Measurements from ENCODE around the gene EVA1B.
A peak's percentile ranks its signal among the peaks of the same experiment; 100 is the strongest.

EVA1B gene

GRCh38 chr1:36365381-36365780, 41.9 kb upstream of the EVA1B start:
- Histone ChIP-seq H3K4me1 (ENCODE audit: insufficient read depth, low read length) (peaks cover 20% of the 10 kb centered on the region), H3K27ac (ENCODE audit: low read length) (peak overlapping the region; percentile 29; the same call in 1 of the 2 replicates), H3K79me2 (ENCODE audit: insufficient read depth, low read length) (peaks cover 17% of the 10 kb centered on the region), H3K36me3 (ENCODE audit: insufficient read depth, low read length) (peaks cover 24% of the 10 kb centered on the region), H4K20me1 (ENCODE audit: insufficient read depth, low read length) (peaks cover 12% of the 10 kb centered on the region), H3K4me2 (ENCODE audit: insufficient read depth, low read length) (peak overlapping the region; percentile 74; the same call in 1 of the 2 replicates), H3K9me3 (ENCODE audit: insufficient read depth, low read length, severe bottlenecking) (no peaks in the 10 kb centered on the region), H3K27me3 (ENCODE audit: insufficient read depth, low read length, poor library complexity) (no peaks in the 10 kb centered on the region), H2AFZ (ENCODE audit: low read depth, low read length) (no peak overlapping the region), H3K9ac (ENCODE audit: low read depth, low read length) (no peak overlapping the region; the same call in 1 of the 2 replicates), H3K4me3 (ENCODE audit: low read depth in 1 of 2, low read length in 2 of 2) (no peak overlapping the region)
- TF ChIP-seq EZH2 (IDR thresholded peaks at IDR 0.05; ENCODE audit: borderline replicate concordance, low read depth, low read length, severe bottlenecking), result no peak
- TF ChIP-seq CTCF (IDR thresholded peaks at IDR 0.05; ENCODE audit: borderline replicate concordance, extremely low read depth, low read length, poor library complexity, severe bottlenecking), result no peak
- ATAC-seq (ENCODE audit: insufficient read depth, low read depth) (no peak), DNase-seq (no peak)

- ATAC-seq (ENCODE audit: insufficient read depth, low read depth) (no peak), DNase-seq (no peak)
- H3K4me2 ChIP-seq (ENCODE audit: insufficient read depth, low read length), result no peak overlapping the region
- TF ChIP-seq EZH2 (IDR thresholded peaks at IDR 0.05; ENCODE audit: borderline replicate concordance, low read depth, low read length, severe bottlenecking) (no peak), CTCF (IDR thresholded peaks at IDR 0.05; ENCODE audit: borderline replicate concordance, extremely low read depth, low read length, poor library complexity, severe bottlenecking) (no peak)
- H3K36me3 ChIP-seq (ENCODE audit: insufficient read depth, low read length), result peaks cover 55% of the 10 kb centered on the region
- no peaks in the 10 kb centered on the region for H3K27me3 ChIP-seq (ENCODE audit: insufficient read depth, low read length, poor library complexity)
- H3K9ac ChIP-seq (ENCODE audit: low read depth, low read length), result no peak overlapping the region
- H4K20me1 ChIP-seq (ENCODE audit: insufficient read depth, low read length), result peaks cover 3% of the 10 kb centered on the region; the same call in 1 of the 2 replicates
- H3K27ac ChIP-seq (ENCODE audit: low read length), result no peak overlapping the region
- no peaks in the 10 kb centered on the region for H3K4me1 ChIP-seq (ENCODE audit: insufficient read depth, low read length)
- H2AFZ ChIP-seq (ENCODE audit: low read depth, low read length), result no peak overlapping the region
- no peak overlapping the region for H3K4me3 ChIP-seq (ENCODE audit: low read depth in 1 of 2, low read length in 2 of 2)
- no peaks in the 10 kb centered on the region for H3K9me3 ChIP-seq (ENCODE audit: insufficient read depth, low read length, severe bottlenecking)
- H3K79me2 ChIP-seq (ENCODE audit: insufficient read depth, low read length), result no peaks in the 10 kb centered on the region
Measured at GRCh38 chr1:36359911-36360550, 36.6 kb upstream of the EVA1B start.

GRCh38 chr1:36359383-36359782, 35.9 kb upstream of the EVA1B start:
- H3K9ac ChIP-seq (ENCODE audit: low read depth, low read length), result no peak overlapping the region
- no peaks in the 10 kb centered on the region for H3K79me2 ChIP-seq (ENCODE audit: insufficient read depth, low read length)
- H3K4me1 ChIP-seq (ENCODE audit: insufficient read depth, low read length), result no peaks in the 10 kb centered on the region
- H3K9me3 ChIP-seq (ENCODE audit: insufficient read depth, low read length, severe bottlenecking), result no peaks in the 10 kb centered on the region
- TF ChIP-seq CTCF (IDR thresholded peaks at IDR 0.05; ENCODE audit: borderline replicate concordance, extremely low read depth, low read length, poor library complexity, severe bottlenecking) (no peak), EZH2 (IDR thresholded peaks at IDR 0.05; ENCODE audit: borderline replicate concordance, low read depth, low read length, severe bottlenecking) (no peak)
- no peak overlapping the region for H3K4me3 ChIP-seq (ENCODE audit: low read depth in 1 of 2, low read length in 2 of 2)
- peaks cover 3% of the 10 kb centered on the region; the same call in 1 of the 2 replicates for H4K20me1 ChIP-seq (ENCODE audit: insufficient read depth, low read length)
- DNase-seq, result no peak
- H3K27me3 ChIP-seq (ENCODE audit: insufficient read depth, low read length, poor library complexity), result no peaks in the 10 kb centered on the region
- ATAC-seq (ENCODE audit: insufficient read depth, low read depth), result no peak
- H2AFZ ChIP-seq (ENCODE audit: low read depth, low read length), result no peak overlapping the region
- peaks cover 61% of the 10 kb centered on the region for H3K36me3 ChIP-seq (ENCODE audit: insufficient read depth, low read length)
- no peak overlapping the region for H3K27ac ChIP-seq (ENCODE audit: low read length)
- H3K4me2 ChIP-seq (ENCODE audit: insufficient read depth, low read length), result no peak overlapping the region

Data from DND-41 (cell line).